IMR-90 (cell line): ENCODE data around the gene GRIN1. TPM values are rescaled to one million over a fixed set of nuclear protein-coding genes. Genes with fewer than 3 reads are reported as not detected.

ENCODE experiments used
- ATAC-seq: fragments of 200-7000 bp; cut with Tn5 transposase; 2 replicates; pipeline ENCODE4 v1.9.1; 2020; ENCODE audit warnings: low read depth, mild to moderate bottlenecking, moderate library complexity
- BruUV-seq: library from RNA; stranded (reverse); fragments of 400-500 nt; replicated peaks from 2 replicates; lab custom pipeline; 2021; lab: Mats Ljungman, UMichigan
- CTCF ChIA-PET: fragments of 300-600 bp; formaldehyde crosslinking; extraction: SDS; loops from one replicate; lab custom pipeline; 2021; ENCODE audit warnings: antibody characterized with exemption; lab: Yijun Ruan, JAX
- POLR2A ChIA-PET: fragments of 300-600 bp; sonication (Branson Sonifier 250); formaldehyde crosslinking; loops from one replicate; lab custom pipeline; 2022; ENCODE audit warnings: antibody characterized with exemption; ENCODE audit not compliant: unreplicated experiment; lab: Charles Lee
- DNase-seq: peaks from one replicate; pipeline ENCODE4 v3.0.0; 2013
- H2AFZ ChIP-seq: replicated peaks from 2 replicates; pipeline ENCODE3; 2013; ENCODE audit warnings: low read length, mild to moderate bottlenecking; ENCODE audit not compliant: poor library complexity
- H2AK5ac ChIP-seq: 2 replicates; pipeline ENCODE4 v1.6.1; 2013; ENCODE audit warnings: low read depth, low read length, inconsistent platforms
- H2AK9ac ChIP-seq: replicated peaks from 2 replicates; pipeline ENCODE3; 2013; ENCODE audit warnings: mild to moderate bottlenecking, low read depth, low read length, moderate library complexity; ENCODE audit not compliant: poor library complexity
- H2BK120ac ChIP-seq: 2 replicates; pipeline ENCODE4 v1.6.1; 2013; ENCODE audit warnings: low read depth, low read length, inconsistent platforms
- H2BK15ac ChIP-seq: 3 replicates; pipeline ENCODE4 v1.6.1; 2013; ENCODE audit warnings: low read depth, low read length, inconsistent platforms
- H2BK20ac ChIP-seq: 2 replicates; pipeline ENCODE4 v1.6.1; 2013; ENCODE audit warnings: low read depth, mild to moderate bottlenecking, inconsistent platforms, low read length, moderate library complexity
- H2BK5ac ChIP-seq: 2 replicates; pipeline ENCODE4 v1.6.1; 2013; ENCODE audit warnings: mild to moderate bottlenecking, low read depth, low read length, inconsistent platforms; ENCODE audit not compliant: poor library complexity, severe bottlenecking
- H3K14ac ChIP-seq: replicated peaks from 2 replicates; pipeline ENCODE4 v1.6.1; 2013; ENCODE audit warnings: low read depth, low read length, inconsistent platforms
- H3K18ac ChIP-seq: 2 replicates; pipeline ENCODE4 v1.6.1; 2013; ENCODE audit warnings: low read depth, low read length, control low read depth
- H3K23ac ChIP-seq: 2 replicates; pipeline ENCODE4 v1.6.1; 2013; ENCODE audit warnings: low read depth, low read length, inconsistent platforms
- H3K27ac ChIP-seq: 2 replicates; pipeline ENCODE4 v1.5.1; 2013; ENCODE audit warnings: mild to moderate bottlenecking, control low read depth, low read length; ENCODE audit not compliant: insufficient read depth
- H3K27me3 ChIP-seq: 2 replicates; pipeline ENCODE4 v1.6.1; 2013; ENCODE audit warnings: low read length; ENCODE audit not compliant: control insufficient read depth, insufficient read depth
- H3K36me3 ChIP-seq: 2 replicates; pipeline ENCODE4 v1.6.1; 2013; ENCODE audit warnings: low read length, mixed read lengths; ENCODE audit not compliant: control insufficient read depth, insufficient read depth
- H3K4ac ChIP-seq: 2 replicates; pipeline ENCODE4 v1.6.1; 2013; ENCODE audit warnings: low read depth, low read length, inconsistent platforms
- H3K4me1 ChIP-seq: 2 replicates; pipeline ENCODE4 v1.6.1; 2013; ENCODE audit warnings: low read length, mixed read lengths; ENCODE audit not compliant: control insufficient read depth, insufficient read depth
- H3K4me2 ChIP-seq: 2 replicates; pipeline ENCODE4 v1.6.1; 2013; ENCODE audit warnings: low read depth, mild to moderate bottlenecking, control low read depth, low read length, moderate library complexity
- H3K4me3 ChIP-seq: 2 replicates; pipeline ENCODE4 v1.5.1; 2013; ENCODE audit warnings: low read depth, mild to moderate bottlenecking, control low read depth, low read length, moderate library complexity; ENCODE audit not compliant: insufficient read depth
- H3K56ac ChIP-seq: 2 replicates; pipeline ENCODE4 v1.6.1; 2013; ENCODE audit warnings: low read length, inconsistent platforms; ENCODE audit not compliant: insufficient read depth; ENCODE audit errors: extremely low read depth
- H3K79me1 ChIP-seq, 2 experiments: 2 replicates each; pipeline ENCODE4 v1.6.1; 2013; ENCODE audit warnings: low read length in 2 of 2, inconsistent platforms in 1 of 2, low read depth in 1 of 2
- H3K9ac ChIP-seq: 2 replicates; pipeline ENCODE4 v1.6.1; 2013; ENCODE audit warnings: low read depth, low read length, control low read depth
- H3K9me1 ChIP-seq: 2 replicates; pipeline ENCODE4 v1.6.1; 2013; ENCODE audit warnings: low read length, inconsistent platforms; ENCODE audit not compliant: insufficient read depth
- H3K9me3 ChIP-seq: 2 replicates; pipeline ENCODE4 v1.6.1; 2013; ENCODE audit warnings: low read length; ENCODE audit not compliant: control insufficient read depth, insufficient read depth
- H4K20me1 ChIP-seq: 2 replicates; pipeline ENCODE4 v1.6.1; 2013; ENCODE audit warnings: low read length, inconsistent platforms; ENCODE audit not compliant: insufficient read depth
- H4K5ac ChIP-seq: 2 replicates; pipeline ENCODE4 v1.6.1; 2013; ENCODE audit warnings: mild to moderate bottlenecking, low read depth, low read length, control low read depth
- H4K8ac ChIP-seq, 2 experiments: 2 replicates each; pipeline ENCODE4 v1.6.1; 2013; ENCODE audit warnings: low read depth in 2 of 2, low read length in 2 of 2, control low read depth in 1 of 2, inconsistent platforms in 1 of 2
- H4K91ac ChIP-seq: 2 replicates; pipeline ENCODE4 v1.6.1; 2013; ENCODE audit warnings: low read depth, low read length, inconsistent platforms; ENCODE audit not compliant: insufficient read depth
- BHLHE40 ChIP-seq: fragments of 150-350 bp; IDR thresholded peaks from 2 replicates; pipeline ENCODE4 v1.6.1; 2016; ENCODE audit warnings: mild to moderate bottlenecking, low read depth, low read length
- CEBPB ChIP-seq: IDR thresholded peaks from 2 replicates; pipeline ENCODE4 v1.6.1; 2012; ENCODE audit warnings: low read depth, low read length, improper control_type of control experiment
- CHD1 ChIP-seq: IDR thresholded peaks from 2 replicates; pipeline ENCODE4 v1.6.1; 2012; ENCODE audit warnings: low read depth, low read length, improper control_type of control experiment
- FOS ChIP-seq: fragments of 150-350 bp; IDR thresholded peaks from 2 replicates; pipeline ENCODE4 v1.6.1; 2016; ENCODE audit warnings: low read depth, low read length
- MAFK ChIP-seq: IDR thresholded peaks from 2 replicates; pipeline ENCODE4 v1.6.1; 2012; ENCODE audit warnings: low read depth, low read length, improper control_type of control experiment
- MAZ ChIP-seq: IDR thresholded peaks from 2 replicates; pipeline ENCODE4 v1.6.1; 2012; ENCODE audit warnings: low read depth, mild to moderate bottlenecking, low read length, improper control_type of control experiment, moderate library complexity, borderline replicate concordance
- MXI1 ChIP-seq: IDR thresholded peaks from 2 replicates; pipeline ENCODE4 v1.6.1; 2012; ENCODE audit warnings: low read depth, mild to moderate bottlenecking, low read length, moderate library complexity, borderline replicate concordance
- NFE2L2 ChIP-seq: fragments of 150-350 bp; IDR thresholded peaks from 2 replicates; pipeline ENCODE4 v1.6.1; 2016; ENCODE audit warnings: low read depth, mild to moderate bottlenecking, low read length
- POLR2A ChIP-seq: IDR thresholded peaks from 2 replicates; pipeline ENCODE4 v1.6.1; 2012; ENCODE audit warnings: mild to moderate bottlenecking, low read depth, low read length
- RAD21 ChIP-seq: IDR thresholded peaks from 2 replicates; pipeline ENCODE4 v1.6.1; 2012; ENCODE audit warnings: low read length, improper control_type of control experiment
- RFX5 ChIP-seq: IDR thresholded peaks from 2 replicates; pipeline ENCODE4 v1.8.0; 2012; ENCODE audit warnings: low read depth, mild to moderate bottlenecking, low read length, moderate library complexity
- WGBS, 2 experiments: methylation state at CpG; one replicate each; pipeline versions ENCODE4 v1.1.5 to v1.1.7; 2013; ENCODE audit warnings: missing lambda C conversion rate in 2 of 2; ENCODE audit not compliant: insufficient read length in 1 of 2; ENCODE audit errors: extremely low coverage in 2 of 2; 5-methylcytosine and 5-hydroxymethylcytosine counted together
- dilution Hi-C: fragments of 300-500 bp; cut with HindIII; formaldehyde crosslinking; loops from one replicate; pipeline ENCODE4 v1.14.3; 2018; ENCODE audit warnings: low sequenced_read_pairs; ENCODE audit not compliant: unreplicated experiment
- in situ Hi-C: fragments of 300-500 bp; cut with MboI; formaldehyde crosslinking; loops from 3 replicates; pipeline ENCODE4 v1.14.3; 2019; ENCODE audit warnings: low sequenced_read_pairs, inconsistent platforms, mixed read lengths
- intact Hi-C: fragments of 100-400 bp; cut with micrococcal nuclease; formaldehyde crosslinking; loops from 2 replicates; pipeline ENCODE4 v1.10.0; 2022
- polyA plus RNA-seq, 3 experiments: library from polyadenylated mRNA; depleted of rRNA; stranded (reverse); fragments of >200 nt; gene quantifications; 2 replicates each; pipeline ENCODE4 v1.2.3, GENCODE V29; 2012; ENCODE audit warnings: low replicate concordance in 1 of 3
- total RNA-seq: library from RNA; depleted of rRNA; stranded (reverse); fragments of >200 nt; gene quantifications from 2 replicates; pipeline ENCODE4 v1.2.3, GENCODE V29; 2012
- TF ChIP-seq, protein P1 (sequence below): fragments of 150-350 bp; IDR thresholded peaks from 2 replicates; pipeline ENCODE4 v1.6.1; 2017; ENCODE audit warnings: mild to moderate bottlenecking, antibody characterized with exemption, low read length, low read depth
- TF ChIP-seq, protein P2 (sequence below): conservative IDR thresholded peaks from 2 replicates; pipeline ENCODE4 v1.5.1; 2012; ENCODE audit warnings: mild to moderate bottlenecking, low read depth, low read length, improper control_type of control experiment
- TF ChIP-seq, protein P3 (sequence below): fragments of 150-350 bp; IDR thresholded peaks from 2 replicates; pipeline ENCODE4 v1.6.1; 2016; ENCODE audit warnings: low read depth, mild to moderate bottlenecking, low read length, moderate library complexity, borderline replicate concordance

GRIN1 gene
- total and polyA plus RNA-seq, 2 of the 4 experiments (the other 2 are of a cell fraction), result 0.09 TPM; not detected in 1

DNA sequence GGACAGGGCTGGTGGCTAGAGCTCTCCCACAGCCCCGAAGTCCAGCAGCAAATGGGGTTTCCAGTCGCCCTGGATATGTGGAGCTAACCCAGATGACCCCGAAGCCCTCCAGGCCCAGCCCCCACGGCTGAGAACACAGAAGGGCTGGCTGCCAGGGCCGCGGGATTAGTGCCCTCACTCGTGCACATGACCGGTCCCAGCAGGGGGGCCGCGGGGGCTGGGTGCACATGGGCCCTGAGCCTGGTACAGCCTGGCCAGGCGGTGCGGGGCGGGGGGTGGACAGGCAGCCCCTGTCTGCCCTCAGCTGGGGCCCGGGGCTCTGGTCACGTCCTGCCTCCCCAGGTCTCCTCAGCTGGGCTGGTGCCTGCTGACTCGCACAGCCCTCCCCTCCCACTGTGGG lies 55.4 kb downstream of the GRIN1 start:
- H4K20me1 ChIP-seq, result peaks cover 44% of the 10 kb centered on the region
- no peak overlapping the region for H3K56ac ChIP-seq
- no peak overlapping the region for H3K9ac ChIP-seq
- no peak overlapping the region for H3K4ac ChIP-seq
- H3K9me1 ChIP-seq, result no peaks in the 10 kb centered on the region
- no peak overlapping the region for H3K23ac ChIP-seq
- H3K4me3 ChIP-seq, result no peak overlapping the region
- peaks cover 24% of the 10 kb centered on the region for H3K4me1 ChIP-seq
- H2BK20ac ChIP-seq, result no peak overlapping the region
- H3K79me1 ChIP-seq, result peaks cover 10 to 79% of the 10 kb centered on the region in 2 experiments
- ATAC-seq (no peak), DNase-seq (no peak)
- TF ChIP-seq BHLHE40 (no peak), FOS (no peak), CEBPB (no peak), CHD1 (no peak), RFX5 (no peak), POLR2A (no peak), MAFK (no peak), NFE2L2 (no peak), MXI1 (no peak), RAD21 (no peak), MAZ (no peak)
- TF ChIP-seq, protein P1, sequence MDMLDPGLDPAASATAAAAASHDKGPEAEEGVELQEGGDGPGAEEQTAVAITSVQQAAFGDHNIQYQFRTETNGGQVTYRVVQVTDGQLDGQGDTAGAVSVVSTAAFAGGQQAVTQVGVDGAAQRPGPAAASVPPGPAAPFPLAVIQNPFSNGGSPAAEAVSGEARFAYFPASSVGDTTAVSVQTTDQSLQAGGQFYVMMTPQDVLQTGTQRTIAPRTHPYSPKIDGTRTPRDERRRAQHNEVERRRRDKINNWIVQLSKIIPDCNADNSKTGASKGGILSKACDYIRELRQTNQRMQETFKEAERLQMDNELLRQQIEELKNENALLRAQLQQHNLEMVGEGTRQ, result no peak
- TF ChIP-seq, protein P2, sequence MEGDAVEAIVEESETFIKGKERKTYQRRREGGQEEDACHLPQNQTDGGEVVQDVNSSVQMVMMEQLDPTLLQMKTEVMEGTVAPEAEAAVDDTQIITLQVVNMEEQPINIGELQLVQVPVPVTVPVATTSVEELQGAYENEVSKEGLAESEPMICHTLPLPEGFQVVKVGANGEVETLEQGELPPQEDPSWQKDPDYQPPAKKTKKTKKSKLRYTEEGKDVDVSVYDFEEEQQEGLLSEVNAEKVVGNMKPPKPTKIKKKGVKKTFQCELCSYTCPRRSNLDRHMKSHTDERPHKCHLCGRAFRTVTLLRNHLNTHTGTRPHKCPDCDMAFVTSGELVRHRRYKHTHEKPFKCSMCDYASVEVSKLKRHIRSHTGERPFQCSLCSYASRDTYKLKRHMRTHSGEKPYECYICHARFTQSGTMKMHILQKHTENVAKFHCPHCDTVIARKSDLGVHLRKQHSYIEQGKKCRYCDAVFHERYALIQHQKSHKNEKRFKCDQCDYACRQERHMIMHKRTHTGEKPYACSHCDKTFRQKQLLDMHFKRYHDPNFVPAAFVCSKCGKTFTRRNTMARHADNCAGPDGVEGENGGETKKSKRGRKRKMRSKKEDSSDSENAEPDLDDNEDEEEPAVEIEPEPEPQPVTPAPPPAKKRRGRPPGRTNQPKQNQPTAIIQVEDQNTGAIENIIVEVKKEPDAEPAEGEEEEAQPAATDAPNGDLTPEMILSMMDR, result no peak
- TF ChIP-seq, protein P3, sequence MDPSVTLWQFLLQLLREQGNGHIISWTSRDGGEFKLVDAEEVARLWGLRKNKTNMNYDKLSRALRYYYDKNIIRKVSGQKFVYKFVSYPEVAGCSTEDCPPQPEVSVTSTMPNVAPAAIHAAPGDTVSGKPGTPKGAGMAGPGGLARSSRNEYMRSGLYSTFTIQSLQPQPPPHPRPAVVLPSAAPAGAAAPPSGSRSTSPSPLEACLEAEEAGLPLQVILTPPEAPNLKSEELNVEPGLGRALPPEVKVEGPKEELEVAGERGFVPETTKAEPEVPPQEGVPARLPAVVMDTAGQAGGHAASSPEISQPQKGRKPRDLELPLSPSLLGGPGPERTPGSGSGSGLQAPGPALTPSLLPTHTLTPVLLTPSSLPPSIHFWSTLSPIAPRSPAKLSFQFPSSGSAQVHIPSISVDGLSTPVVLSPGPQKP, result no peak
- intact Hi-C loops (no loop called here), dilution Hi-C loops (no loop called here), in situ Hi-C loops (no loop called here)
- peaks cover 26% of the 10 kb centered on the region for H3K36me3 ChIP-seq
- no peaks in the 10 kb centered on the region for H3K27me3 ChIP-seq
- H2BK15ac ChIP-seq, result no peak overlapping the region
- H2BK5ac ChIP-seq, result no peak overlapping the region
- CTCF ChIA-PET, result interaction anchor here (1.0 kb wide), 1 partner anchor 33 kb away, joined by 3 read pairs; the partner anchor contains the start of gene RNF224
- 53% methylated on average over 3 of the region's 16 CpGs; no CpG with 5 or more reads in 1 of the 2 experiments for WGBS, 2 experiments
- BruUV-seq, result no TSS peak
- no peak overlapping the region for H3K27ac ChIP-seq
- H3K14ac ChIP-seq, result no peak overlapping the region
- H2AK5ac ChIP-seq, result no peak overlapping the region
- H2BK120ac ChIP-seq, result no peak overlapping the region
- POLR2A ChIA-PET, result no interaction called here
- H3K4me2 ChIP-seq, result no peak overlapping the region
- no peak overlapping the region for H4K91ac ChIP-seq
- no peak overlapping the region for H4K5ac ChIP-seq
- H3K18ac ChIP-seq, result no peak overlapping the region
- no peaks in the 10 kb centered on the region for H3K9me3 ChIP-seq
- peak overlapping the region; percentile 84 for H2AK9ac ChIP-seq
- no peak overlapping the region for H4K8ac ChIP-seq
- H2AFZ ChIP-seq, result no peak overlapping the region
